Activated T-helper 2 cell treated with anti-CD3 and anti-CD28 coated beads, Interferon-gamma antibody, Interleukin-2, Interleukin-4, amounts not matched to agents 10 μg/mL and 5 μg/mL and 100 μg/mL, durations not matched to agents 14 hours and 24 hours and 36 hours (primary cell): ENCODE measurements around the gene H1-8. TPM values are rescaled to one million over a fixed set of nuclear protein-coding genes. Genes with fewer than 3 reads are reported as not detected.

Source experiments
- DNase-seq: peaks from one replicate; pipeline ENCODE4 v3.0.0; 2021; ENCODE audit warnings: low spot score
- H3K27ac Mint-ChIP-seq: one replicate; pipeline ENCODE4 v1.8.0; 2021; ENCODE audit warnings: mixed read lengths
- H3K27me3 Mint-ChIP-seq: one replicate; pipeline ENCODE4 v1.8.0; 2021; ENCODE audit warnings: low read depth, mixed read lengths
- H3K36me3 Mint-ChIP-seq: one replicate; pipeline ENCODE4 v1.8.0; 2021; ENCODE audit warnings: low read depth, mixed read lengths
- H3K4me1 Mint-ChIP-seq: one replicate; pipeline ENCODE4 v1.8.0; 2021; ENCODE audit warnings: low read depth, mixed read lengths
- H3K4me3 Mint-ChIP-seq: one replicate; pipeline ENCODE4 v1.8.0; 2021; ENCODE audit warnings: low read depth, mild to moderate bottlenecking, moderate library complexity, mixed read lengths
- H3K9me3 Mint-ChIP-seq: one replicate; pipeline ENCODE4 v1.8.0; 2021; ENCODE audit warnings: mixed read lengths
- intact Hi-C: fragments of 100-400 bp; cut with micrococcal nuclease; formaldehyde crosslinking; loops from one replicate; pipeline ENCODE4 v1.15.1; 2023
- total RNA-seq: library from RNA; stranded (reverse); gene quantifications from 2 replicates; pipeline ENCODE4 v1.2.3, GENCODE V29; 2022

Gene H1-8
- total RNA-seq, 1 donor from 2014 or later: not detected

- Mint-ChIP-seq H3K36me3 (no peaks in the 10 kb centered on the region), H3K4me3 (no peak overlapping the region), H3K27me3 (no peaks in the 10 kb centered on the region), H3K9me3 (no peaks in the 10 kb centered on the region), H3K27ac (no peak overlapping the region), H3K4me1 (no peaks in the 10 kb centered on the region)
- intact Hi-C loops: no loop called here
- no peak for DNase-seq
Measured at GRCh38 chr3:129577366-129577765, 34.4 kb downstream of the H1-8 start.

GRCh38 chr3:129577925-129578786, 35.2 kb downstream of the H1-8 start:
- no peak for DNase-seq
- no peaks in the 10 kb centered on the region for H3K36me3 Mint-ChIP-seq
- H3K27me3 Mint-ChIP-seq: no peaks in the 10 kb centered on the region
- H3K4me3 Mint-ChIP-seq: no peak overlapping the region
- intact Hi-C loops: no loop called here
- no peaks in the 10 kb centered on the region for H3K9me3 Mint-ChIP-seq
- no peak overlapping the region for H3K27ac Mint-ChIP-seq
- no peaks in the 10 kb centered on the region for H3K4me1 Mint-ChIP-seq

- no peaks in the 10 kb centered on the region for H3K27me3 Mint-ChIP-seq
- H3K4me3 Mint-ChIP-seq: no peak overlapping the region
- DNase-seq: no peak
- intact Hi-C loops: no loop called here
- H3K27ac Mint-ChIP-seq: no peak overlapping the region
- H3K36me3 Mint-ChIP-seq: no peaks in the 10 kb centered on the region
- no peaks in the 10 kb centered on the region for H3K4me1 Mint-ChIP-seq
- no peaks in the 10 kb centered on the region for H3K9me3 Mint-ChIP-seq
Measured at GRCh38 chr3:129579991-129580390, 37.0 kb downstream of the H1-8 start.

- Mint-ChIP-seq H3K27ac (no peak overlapping the region), H3K36me3 (no peaks in the 10 kb centered on the region), H3K4me3 (no peak overlapping the region), H3K9me3 (no peaks in the 10 kb centered on the region), H3K4me1 (no peaks in the 10 kb centered on the region), H3K27me3 (no peaks in the 10 kb centered on the region)
- intact Hi-C loops: no loop called here
- DNase-seq: no peak
Measured at GRCh38 chr3:129581623-129582022, 38.6 kb downstream of the H1-8 start.

- no peak for DNase-seq
- no peaks in the 10 kb centered on the region for H3K27me3 Mint-ChIP-seq
- no peaks in the 10 kb centered on the region for H3K36me3 Mint-ChIP-seq
- no peaks in the 10 kb centered on the region for H3K4me1 Mint-ChIP-seq
- H3K9me3 Mint-ChIP-seq: no peaks in the 10 kb centered on the region
- H3K27ac Mint-ChIP-seq: no peak overlapping the region
- intact Hi-C loops: no loop called here
- H3K4me3 Mint-ChIP-seq: no peak overlapping the region
Measured at GRCh38 chr3:129582799-129583198, 39.8 kb downstream of the H1-8 start.

- H3K36me3 Mint-ChIP-seq: no peaks in the 10 kb centered on the region
- no peaks in the 10 kb centered on the region for H3K4me1 Mint-ChIP-seq
- intact Hi-C loops: no loop called here
- H3K4me3 Mint-ChIP-seq: no peak overlapping the region
- DNase-seq: no peak
- no peaks in the 10 kb centered on the region for H3K9me3 Mint-ChIP-seq
- H3K27ac Mint-ChIP-seq: no peak overlapping the region
- no peaks in the 10 kb centered on the region for H3K27me3 Mint-ChIP-seq
Measured at GRCh38 chr3:129583289-129583688, 40.3 kb downstream of the H1-8 start.

GRCh38 chr3:129584631-129585030, 41.7 kb downstream of the H1-8 start:
- no peaks in the 10 kb centered on the region for H3K36me3 Mint-ChIP-seq
- H3K4me1 Mint-ChIP-seq: no peaks in the 10 kb centered on the region
- no peak overlapping the region for H3K4me3 Mint-ChIP-seq
- H3K27ac Mint-ChIP-seq: no peak overlapping the region
- H3K9me3 Mint-ChIP-seq: no peaks in the 10 kb centered on the region
- DNase-seq: no peak
- no peaks in the 10 kb centered on the region for H3K27me3 Mint-ChIP-seq
- intact Hi-C loops: no loop called here

- no peaks in the 10 kb centered on the region for H3K4me1 Mint-ChIP-seq
- H3K27me3 Mint-ChIP-seq: no peaks in the 10 kb centered on the region
- H3K36me3 Mint-ChIP-seq: no peaks in the 10 kb centered on the region
- H3K9me3 Mint-ChIP-seq: no peaks in the 10 kb centered on the region
- no peak for DNase-seq
- H3K27ac Mint-ChIP-seq: no peak overlapping the region
- intact Hi-C loops: no loop called here
- no peak overlapping the region for H3K4me3 Mint-ChIP-seq
Measured at GRCh38 chr3:129585949-129586657, 43.1 kb downstream of the H1-8 start.

GRCh38 chr3:129586746-129587430, 43.9 kb downstream of the H1-8 start:
- DNase-seq: no peak
- H3K36me3 Mint-ChIP-seq: no peaks in the 10 kb centered on the region
- H3K9me3 Mint-ChIP-seq: no peaks in the 10 kb centered on the region
- peaks cover 8% of the 10 kb centered on the region for H3K27me3 Mint-ChIP-seq
- H3K27ac Mint-ChIP-seq: no peak overlapping the region
- intact Hi-C loops: no loop called here
- no peak overlapping the region for H3K4me3 Mint-ChIP-seq
- no peaks in the 10 kb centered on the region for H3K4me1 Mint-ChIP-seq

- Mint-ChIP-seq H3K27ac (no peak overlapping the region), H3K27me3 (peaks cover 10% of the 10 kb centered on the region), H3K4me1 (no peaks in the 10 kb centered on the region), H3K36me3 (no peaks in the 10 kb centered on the region), H3K4me3 (no peak overlapping the region), H3K9me3 (no peaks in the 10 kb centered on the region)
- intact Hi-C loops: no loop called here
- no peak for DNase-seq
Measured at GRCh38 chr3:129587566-129588210, 44.7 kb downstream of the H1-8 start.

- H3K27me3 Mint-ChIP-seq: peaks cover 29% of the 10 kb centered on the region
- H3K4me1 Mint-ChIP-seq: peaks cover 14% of the 10 kb centered on the region
- H3K4me3 Mint-ChIP-seq: no peak overlapping the region
- intact Hi-C loops: no loop called here
- DNase-seq: no peak
- H3K9me3 Mint-ChIP-seq: no peaks in the 10 kb centered on the region
- no peak overlapping the region for H3K27ac Mint-ChIP-seq
- no peaks in the 10 kb centered on the region for H3K36me3 Mint-ChIP-seq
Measured at GRCh38 chr3:129590215-129590614, 47.2 kb downstream of the H1-8 start.

GRCh38 chr3:129591932-129592331, 49.0 kb downstream of the H1-8 start:
- H3K27me3 Mint-ChIP-seq: peaks cover 42% of the 10 kb centered on the region
- no peak for DNase-seq
- no peak overlapping the region for H3K27ac Mint-ChIP-seq
- no peak overlapping the region for H3K4me3 Mint-ChIP-seq
- peaks cover 14% of the 10 kb centered on the region for H3K4me1 Mint-ChIP-seq
- no peaks in the 10 kb centered on the region for H3K9me3 Mint-ChIP-seq
- no peaks in the 10 kb centered on the region for H3K36me3 Mint-ChIP-seq
- intact Hi-C loops: no loop called here
